HT-29 (cell line): ENCODE results near the gene GPR146. TPM values are rescaled to one million over a fixed set of nuclear protein-coding genes. Genes with fewer than 3 reads are reported as not detected.
A peak's percentile ranks its signal among the peaks of the same experiment; 100 is the strongest.
"Not testable (repeated sequence)": the region's sequence is repeated elsewhere in the genome, so short reads cannot be mapped to it uniquely, and the experiment has no call there.

Experiments used
- DNase-seq: peaks from one replicate; pipeline ENCODE4 v3.0.0-alpha.2; 2015; ENCODE audit warnings: low spot score
- total RNA-seq: library from RNA; depleted of rRNA; stranded (reverse); fragments of >200 nt; shearing (Covaris generic); gene quantifications from 2 replicates; pipeline ENCODE4 v1.2.3, GENCODE V29; 2014

Gene GPR146
- total RNA-seq, 1 experiment from 2014 or later, result 4.3 TPM

DNA sequence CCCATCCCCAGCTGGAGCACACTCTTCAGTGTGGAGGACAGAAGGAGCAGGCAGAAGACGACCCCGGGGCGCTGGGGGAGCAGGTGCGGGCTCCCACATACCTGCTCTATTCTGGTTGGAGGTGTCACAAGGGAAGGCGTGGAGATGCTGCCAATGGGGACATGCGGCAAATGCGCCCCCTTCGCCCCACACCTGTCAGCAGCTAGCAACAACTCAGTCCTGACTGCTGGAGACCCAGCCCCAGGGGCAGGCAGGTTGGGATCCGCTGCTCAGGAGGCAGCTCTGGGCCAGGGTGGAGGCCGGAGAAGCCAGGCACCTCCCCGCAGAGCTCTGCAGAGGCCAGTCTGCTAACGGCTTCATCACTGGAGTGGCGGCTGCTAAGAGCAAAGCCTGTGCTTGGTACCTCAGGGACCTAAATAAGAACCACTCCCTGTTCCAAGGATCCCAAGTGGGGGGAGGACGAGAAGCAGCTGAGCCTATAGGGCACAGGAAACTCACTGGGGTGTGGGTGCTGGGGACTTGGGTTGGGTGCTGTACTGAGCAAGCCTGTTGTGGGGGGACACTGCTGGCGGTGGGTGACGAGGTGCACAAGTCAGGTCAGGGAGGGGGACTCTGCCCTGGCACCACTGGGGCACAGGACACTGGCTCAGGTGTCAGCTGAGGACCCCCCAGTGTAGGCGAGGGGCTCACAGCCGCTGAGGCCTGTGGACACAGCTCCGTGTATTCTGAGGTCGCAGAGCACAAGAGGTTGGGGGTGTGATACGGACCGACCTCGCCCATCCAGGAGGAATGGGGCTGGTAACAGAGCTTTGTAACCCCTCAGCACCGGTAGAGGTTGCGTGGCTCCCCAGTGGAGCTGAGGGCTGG is 19.2 kb upstream of the GPR146 start:
- no peak for DNase-seq

GRCh38 chr7:1025743-1026581 is 18.4 kb upstream of the GPR146 start:
- DNase-seq, result no peak

DNA sequence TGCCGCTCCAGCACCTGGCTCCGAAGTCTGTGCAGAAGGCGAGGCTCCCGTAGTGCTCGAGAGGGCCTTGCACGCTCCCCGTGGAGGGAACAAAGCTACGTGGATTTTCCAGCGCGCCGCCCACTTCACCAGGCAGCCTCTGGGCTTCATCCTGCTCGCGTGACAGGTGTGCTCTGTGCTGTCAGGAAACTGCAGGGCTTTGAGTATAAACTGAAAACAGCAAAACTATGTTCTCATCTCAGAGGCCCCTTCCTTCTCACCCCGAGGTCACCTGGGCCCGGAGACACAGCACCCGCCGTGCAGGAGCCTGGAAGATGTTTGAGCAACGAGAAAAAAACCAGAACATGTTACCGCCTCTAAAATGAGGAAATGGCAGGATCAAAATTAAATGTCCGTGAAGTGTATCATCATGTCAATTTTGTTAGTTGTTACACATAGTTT is 17.6 kb upstream of the GPR146 start:
- no peak for DNase-seq

GRCh38 chr7:1027242-1028043 is 16.9 kb upstream of the GPR146 start:
- DNase-seq, result no peak

DNA sequence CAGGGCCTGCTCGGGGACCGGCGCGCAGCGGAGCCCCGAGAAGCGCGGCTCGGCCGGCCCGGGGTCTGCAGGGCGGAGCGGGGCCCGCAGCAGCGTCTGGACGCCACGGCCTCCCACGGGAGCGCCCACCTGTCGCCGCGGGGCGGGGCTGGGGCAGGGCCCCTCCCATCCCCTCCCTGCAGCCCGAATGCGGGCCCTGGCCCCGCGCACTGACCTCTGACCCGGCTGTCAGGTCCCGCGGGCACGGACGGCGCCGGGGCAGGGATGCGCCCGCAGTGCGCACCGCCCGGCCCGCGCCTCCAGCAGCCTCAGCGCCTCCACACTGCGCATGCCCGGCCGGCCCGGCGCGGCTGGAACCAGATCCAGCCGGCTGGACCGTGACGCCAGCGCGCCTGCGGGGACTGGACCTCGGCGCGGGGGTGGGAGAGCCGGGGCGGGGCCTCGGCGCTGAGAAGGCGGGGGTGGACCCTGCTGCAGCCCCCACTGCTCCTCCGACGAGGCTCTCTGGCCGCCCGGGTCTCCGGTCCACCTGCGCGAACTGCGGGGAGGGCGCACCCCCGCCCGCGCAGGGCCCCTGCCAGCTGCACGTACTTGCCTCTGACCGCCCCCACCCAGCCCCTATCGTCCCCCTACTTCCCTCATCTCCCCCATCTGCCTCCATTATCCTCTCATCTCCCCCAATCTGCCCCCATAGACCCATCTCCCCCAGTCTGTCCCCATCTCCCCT is 16.1 kb upstream of the GPR146 start:
- peak; percentile 96 for DNase-seq

DNA sequence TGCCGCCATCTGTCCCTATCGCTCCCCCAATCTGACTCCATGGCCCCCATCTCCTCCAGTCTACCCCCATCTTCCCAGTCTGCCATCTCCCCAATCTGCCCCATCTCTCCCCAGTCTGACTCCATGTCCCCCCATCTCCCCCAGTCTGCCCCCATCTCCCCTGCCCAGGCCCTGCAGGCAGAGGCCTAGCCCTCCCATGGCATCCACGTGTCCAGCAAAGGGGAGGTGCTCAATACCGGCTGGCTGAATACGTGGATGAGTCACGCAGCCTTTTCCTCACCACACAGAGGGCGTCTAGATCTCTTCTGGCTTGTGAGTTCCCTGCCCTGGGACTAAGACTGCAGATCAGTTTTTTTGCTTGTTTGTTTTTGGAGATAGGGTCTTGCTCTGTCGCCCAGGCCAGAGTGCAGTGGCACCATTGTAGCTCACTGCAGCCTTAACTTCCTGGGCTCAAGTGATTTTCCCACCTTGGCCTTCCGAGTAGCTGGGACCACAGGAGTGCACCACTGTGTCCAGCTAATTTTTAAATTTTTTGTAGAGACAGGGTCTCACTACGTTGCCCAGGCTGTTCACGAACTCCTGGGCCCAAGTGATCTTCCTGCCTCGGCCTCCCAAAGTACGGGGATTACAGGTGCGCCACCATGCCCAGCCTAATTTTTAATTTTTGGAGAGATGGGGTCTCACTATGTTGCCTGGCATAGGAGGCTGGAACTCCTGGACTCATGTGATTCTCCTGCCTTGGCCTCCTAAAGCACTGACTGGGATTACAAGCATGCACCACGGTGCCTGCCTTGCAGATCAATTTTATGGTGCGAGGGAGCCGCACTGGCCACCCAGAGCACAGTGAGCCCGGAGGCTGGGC is 15.3 kb upstream of the GPR146 start:
- peak; percentile 94 for DNase-seq

GRCh38 chr7:1029637-1030443 is 14.5 kb upstream of the GPR146 start:
- no peak for DNase-seq

GRCh38 chr7:1030444-1031070 is 13.8 kb upstream of the GPR146 start:
- DNase-seq, result no peak

- no peak for DNase-seq
These were observed 12.5 kb upstream of the GPR146 start for GRCh38 chr7:1031716-1032455.

DNA sequence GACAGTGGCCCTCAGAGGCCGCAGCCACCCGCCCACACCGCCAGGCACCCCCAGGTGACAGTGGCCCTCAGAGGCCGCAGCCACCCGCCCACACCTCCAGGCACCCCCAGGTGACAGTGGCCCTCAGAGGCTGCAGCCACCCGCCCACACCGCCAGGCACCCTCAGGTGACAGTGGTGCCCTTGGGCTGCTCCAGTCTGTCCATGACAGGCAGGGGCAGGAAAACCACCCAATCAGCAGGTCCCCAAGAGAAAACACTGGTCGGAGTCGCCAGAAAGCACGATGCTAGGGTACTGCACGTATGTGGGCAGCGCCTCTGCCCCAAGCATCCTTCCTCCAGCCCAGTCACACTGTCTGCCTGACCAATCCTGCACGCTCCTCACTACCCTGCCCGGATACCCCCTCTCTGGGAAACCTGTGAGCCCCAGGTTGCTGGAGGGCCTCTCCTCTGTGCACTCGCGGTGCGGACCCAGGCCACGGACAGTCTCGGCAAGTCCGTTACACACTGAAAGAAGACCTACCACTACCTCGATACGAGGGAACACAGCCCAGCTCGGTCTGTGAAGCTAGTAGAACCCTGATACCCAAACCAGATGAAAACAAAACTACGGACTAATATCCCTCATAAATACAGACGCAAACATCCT is 11.7 kb upstream of the GPR146 start:
- DNase-seq, result no peak

- no peak for DNase-seq
These were observed 10.7 kb upstream of the GPR146 start for GRCh38 chr7:1033546-1034145.

DNA sequence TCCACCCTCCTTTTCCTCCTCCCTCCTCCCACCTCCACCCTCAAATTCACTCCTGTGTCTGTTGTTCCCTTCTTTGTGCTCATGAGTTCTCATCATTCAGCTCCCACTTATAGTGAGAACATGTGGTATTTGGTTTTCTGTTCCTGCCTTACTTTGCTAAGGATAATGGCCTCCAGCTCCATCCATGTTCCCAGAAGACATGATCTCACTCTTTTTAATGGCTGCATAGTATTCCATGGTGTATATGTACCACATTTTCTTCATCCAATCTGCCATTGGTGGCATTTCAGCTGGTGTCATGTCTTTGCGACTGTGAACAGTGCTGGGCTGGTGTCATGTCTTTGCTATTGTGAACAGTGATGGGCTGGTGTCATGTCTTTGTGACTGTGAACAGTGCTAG is 9.6 kb upstream of the GPR146 start:
- DNase-seq, result not testable (repeated sequence)

- DNase-seq, result not testable (repeated sequence)
These were observed 8.0 kb upstream of the GPR146 start for GRCh38 chr7:1036164-1036928.

GRCh38 chr7:1040233-1040632 is 4.1 kb upstream of the GPR146 start:
- not testable (repeated sequence) for DNase-seq

DNA sequence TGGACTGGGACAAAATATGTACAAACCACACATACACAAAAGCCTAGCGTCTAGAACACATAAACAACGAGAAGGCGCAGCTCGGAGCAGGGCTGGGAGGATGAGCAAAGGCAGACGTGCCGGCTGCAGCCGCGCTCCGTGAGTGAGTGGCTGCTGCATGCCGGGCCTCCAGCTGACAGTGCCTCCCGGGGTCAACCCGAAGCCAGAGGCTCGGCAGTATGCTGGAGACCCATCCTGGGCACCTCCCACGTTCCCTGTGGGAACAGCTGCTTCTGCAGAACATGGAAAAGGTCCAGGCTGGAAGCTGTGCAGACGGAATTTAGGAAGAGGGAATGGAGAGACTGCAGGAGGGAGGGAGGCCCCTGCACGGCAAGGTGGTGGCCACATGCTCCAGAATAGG is 3.6 kb upstream of the GPR146 start:
- no peak for DNase-seq
